Osteocyte (in vitro differentiated cells): Measurements from ENCODE around the gene DAP. TPM values are rescaled to one million over a fixed set of nuclear protein-coding genes. Genes with fewer than 3 reads are reported as not detected.

Experiments used
- DNase-seq: peaks from one replicate; pipeline ENCODE4 v3.0.0; 2021; ENCODE audit warnings: mixed read lengths; ENCODE audit not compliant: unreplicated experiment; ENCODE audit errors: extremely low spot score
- H3K27ac Mint-ChIP-seq: one replicate; pipeline ENCODE4 v1.8.0; 2021; ENCODE audit warnings: mild to moderate bottlenecking, mixed read lengths; ENCODE audit not compliant: unreplicated experiment
- H3K27me3 Mint-ChIP-seq: one replicate; pipeline ENCODE4 v1.8.0; 2021; ENCODE audit warnings: mixed read lengths; ENCODE audit not compliant: unreplicated experiment
- H3K36me3 Mint-ChIP-seq: one replicate; pipeline ENCODE4 v1.8.0; 2021; ENCODE audit warnings: mixed read lengths; ENCODE audit not compliant: unreplicated experiment
- H3K4me1 Mint-ChIP-seq: one replicate; pipeline ENCODE4 v1.8.0; 2021; ENCODE audit warnings: mixed read lengths; ENCODE audit not compliant: unreplicated experiment
- H3K4me3 Mint-ChIP-seq: one replicate; pipeline ENCODE4 v1.8.0; 2021; ENCODE audit warnings: mild to moderate bottlenecking, moderate library complexity, mixed read lengths; ENCODE audit not compliant: unreplicated experiment
- H3K9me3 Mint-ChIP-seq: one replicate; pipeline ENCODE4 v1.8.0; 2021; ENCODE audit warnings: mixed read lengths; ENCODE audit not compliant: unreplicated experiment
- total RNA-seq: library from RNA; stranded (reverse); gene quantifications from 2 replicates; pipeline ENCODE4 v1.2.1, GENCODE V29; 2021
- TF ChIP-seq, protein P1 (sequence below): fragments of 200-600 bp; sonication (generic); IDR thresholded peaks from 2 replicates; pipeline ENCODE4 v1.5.0; 2021; ENCODE audit warnings: antibody characterized with exemption, mild to moderate bottlenecking, moderate library complexity

The DAP gene
- total RNA-seq, 1 donor from 2014 or later = 173 TPM

DNA sequence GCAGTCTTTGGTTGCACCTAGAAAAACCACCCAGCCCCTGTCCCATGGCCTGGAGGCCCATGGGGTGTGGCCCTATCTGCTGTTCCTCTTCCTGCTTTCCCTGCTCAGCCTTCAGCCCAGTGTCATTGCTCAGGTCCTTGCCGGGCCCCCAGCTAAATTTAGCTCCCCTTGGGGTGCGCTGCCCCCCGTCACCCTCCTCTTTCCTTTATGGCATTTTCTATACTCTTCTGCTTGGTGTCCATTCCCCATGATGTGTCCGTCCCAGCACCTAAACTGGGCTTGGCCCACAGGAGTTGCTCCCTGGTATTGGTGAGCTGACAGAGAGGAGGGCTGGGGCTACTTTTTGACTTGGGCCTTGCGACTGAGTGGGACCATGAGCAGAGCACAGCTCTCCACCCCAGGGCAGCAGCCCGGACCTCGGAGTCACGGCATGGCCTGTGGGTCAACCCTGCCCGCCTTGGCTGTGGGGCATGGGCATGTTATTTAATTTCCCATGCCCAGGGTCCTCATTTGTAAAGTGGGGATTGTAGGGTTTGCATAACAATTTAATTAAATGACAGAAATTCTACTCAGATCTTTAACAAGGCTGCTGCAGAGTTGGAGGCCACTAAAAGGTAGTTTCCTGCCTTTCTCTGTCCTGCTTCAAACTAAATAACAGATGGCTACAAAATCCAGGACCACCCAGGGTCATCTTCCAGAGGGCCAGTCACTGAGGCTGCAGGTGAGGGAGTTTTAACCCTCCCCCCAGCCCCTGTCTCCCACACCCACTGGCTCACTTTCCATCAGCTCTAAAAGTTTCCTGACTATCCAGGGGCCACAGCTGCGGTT is 98.2 kb downstream of the DAP start:
- no peak for DNase-seq
- Mint-ChIP-seq H3K36me3 (no peaks in the 10 kb centered on the region), H3K27me3 (no peaks in the 10 kb centered on the region), H3K27ac (no peak overlapping the region), H3K9me3 (no peaks in the 10 kb centered on the region), H3K4me3 (no peak overlapping the region), H3K4me1 (no peaks in the 10 kb centered on the region)
- TF ChIP-seq, protein P1, sequence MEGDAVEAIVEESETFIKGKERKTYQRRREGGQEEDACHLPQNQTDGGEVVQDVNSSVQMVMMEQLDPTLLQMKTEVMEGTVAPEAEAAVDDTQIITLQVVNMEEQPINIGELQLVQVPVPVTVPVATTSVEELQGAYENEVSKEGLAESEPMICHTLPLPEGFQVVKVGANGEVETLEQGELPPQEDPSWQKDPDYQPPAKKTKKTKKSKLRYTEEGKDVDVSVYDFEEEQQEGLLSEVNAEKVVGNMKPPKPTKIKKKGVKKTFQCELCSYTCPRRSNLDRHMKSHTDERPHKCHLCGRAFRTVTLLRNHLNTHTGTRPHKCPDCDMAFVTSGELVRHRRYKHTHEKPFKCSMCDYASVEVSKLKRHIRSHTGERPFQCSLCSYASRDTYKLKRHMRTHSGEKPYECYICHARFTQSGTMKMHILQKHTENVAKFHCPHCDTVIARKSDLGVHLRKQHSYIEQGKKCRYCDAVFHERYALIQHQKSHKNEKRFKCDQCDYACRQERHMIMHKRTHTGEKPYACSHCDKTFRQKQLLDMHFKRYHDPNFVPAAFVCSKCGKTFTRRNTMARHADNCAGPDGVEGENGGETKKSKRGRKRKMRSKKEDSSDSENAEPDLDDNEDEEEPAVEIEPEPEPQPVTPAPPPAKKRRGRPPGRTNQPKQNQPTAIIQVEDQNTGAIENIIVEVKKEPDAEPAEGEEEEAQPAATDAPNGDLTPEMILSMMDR = no peak

DNA sequence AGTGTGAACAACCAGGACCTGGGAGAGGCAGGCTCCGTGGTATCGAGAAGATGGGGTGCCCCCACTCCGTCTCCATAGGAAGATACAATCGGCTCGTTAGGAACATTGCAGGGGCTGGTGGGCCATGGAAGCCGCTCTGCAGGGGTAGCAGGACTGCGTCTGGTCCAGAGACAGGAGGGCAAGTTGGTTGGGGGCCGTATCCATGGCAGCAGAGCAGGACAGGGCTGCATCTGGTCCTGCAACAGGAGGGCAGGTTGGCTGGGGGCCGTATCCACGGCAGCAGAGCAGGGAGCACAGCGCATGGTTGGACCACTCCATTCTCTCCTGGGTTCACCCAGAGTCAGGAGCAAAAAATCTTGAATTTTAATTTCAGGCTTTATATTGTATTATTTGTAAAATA is 99.0 kb downstream of the DAP start:
- TF ChIP-seq, protein P1 = no peak
- DNase-seq = no peak
- no peaks in the 10 kb centered on the region for H3K36me3 Mint-ChIP-seq
- no peak overlapping the region for H3K4me3 Mint-ChIP-seq
- no peaks in the 10 kb centered on the region for H3K4me1 Mint-ChIP-seq
- H3K27me3 Mint-ChIP-seq = no peaks in the 10 kb centered on the region
- no peak overlapping the region for H3K27ac Mint-ChIP-seq
- no peaks in the 10 kb centered on the region for H3K9me3 Mint-ChIP-seq

DNA sequence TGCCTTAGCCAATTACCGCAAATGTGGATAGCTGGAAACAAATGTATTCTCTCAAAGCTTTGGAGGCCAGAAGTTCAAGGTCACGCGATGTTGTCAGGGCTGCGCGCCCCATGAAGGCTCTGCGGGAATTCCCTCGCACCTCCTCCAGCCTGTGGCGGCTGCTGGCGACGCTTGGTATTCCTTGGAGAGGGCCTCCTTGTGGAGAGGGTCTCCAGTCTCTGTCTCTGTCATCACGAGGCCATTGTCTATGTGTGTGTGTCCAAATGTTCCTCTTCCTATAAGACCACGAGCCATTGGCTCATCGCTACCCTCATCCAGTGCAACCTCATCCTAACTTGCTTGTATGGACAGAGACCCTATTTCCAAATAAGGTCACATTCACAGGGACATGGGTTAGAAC is 99.6 kb downstream of the DAP start:
- no peak overlapping the region for H3K27ac Mint-ChIP-seq
- H3K36me3 Mint-ChIP-seq = no peaks in the 10 kb centered on the region
- H3K4me3 Mint-ChIP-seq = no peak overlapping the region
- no peaks in the 10 kb centered on the region for H3K4me1 Mint-ChIP-seq
- no peak for DNase-seq
- TF ChIP-seq, protein P1 = no peak
- H3K9me3 Mint-ChIP-seq = no peaks in the 10 kb centered on the region
- no peaks in the 10 kb centered on the region for H3K27me3 Mint-ChIP-seq

DNA sequence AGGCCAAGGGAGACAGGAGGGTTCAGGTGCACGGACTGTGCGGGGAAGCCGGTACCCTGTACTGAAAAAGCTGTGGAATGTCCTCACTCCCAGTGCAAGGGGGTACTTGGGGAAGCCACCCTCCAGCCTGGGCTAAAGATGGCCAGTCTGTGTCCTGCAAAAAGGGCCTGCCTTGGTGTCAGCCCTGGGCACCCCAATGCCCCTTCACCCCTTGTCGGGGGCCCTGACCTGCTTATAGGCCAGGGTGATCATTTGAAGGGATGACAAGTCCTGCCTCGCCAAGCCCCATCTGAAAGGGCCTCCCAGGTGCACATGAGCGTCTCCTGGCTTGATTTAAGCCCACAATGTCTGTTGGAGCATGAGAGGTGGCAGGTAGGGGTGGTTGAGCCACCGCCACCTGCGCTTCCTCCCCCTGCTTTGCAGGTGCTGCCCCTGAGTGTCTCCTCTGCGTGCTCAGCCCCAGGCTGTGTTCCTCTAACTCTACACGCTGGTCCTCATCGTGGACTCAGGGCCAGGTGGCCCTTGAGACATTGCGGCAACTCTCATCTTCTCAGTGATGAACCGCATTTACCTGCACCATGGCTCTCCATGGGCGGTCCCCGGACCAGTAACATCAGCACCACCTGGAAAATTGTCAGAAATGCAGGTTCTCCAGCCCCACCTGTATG is 100.2 kb downstream of the DAP start:
- Mint-ChIP-seq H3K4me1 (no peaks in the 10 kb centered on the region), H3K27me3 (no peaks in the 10 kb centered on the region), H3K27ac (no peak overlapping the region), H3K4me3 (no peak overlapping the region), H3K36me3 (no peaks in the 10 kb centered on the region), H3K9me3 (no peaks in the 10 kb centered on the region)
- TF ChIP-seq, protein P1 = no peak
- DNase-seq = no peak

DNA sequence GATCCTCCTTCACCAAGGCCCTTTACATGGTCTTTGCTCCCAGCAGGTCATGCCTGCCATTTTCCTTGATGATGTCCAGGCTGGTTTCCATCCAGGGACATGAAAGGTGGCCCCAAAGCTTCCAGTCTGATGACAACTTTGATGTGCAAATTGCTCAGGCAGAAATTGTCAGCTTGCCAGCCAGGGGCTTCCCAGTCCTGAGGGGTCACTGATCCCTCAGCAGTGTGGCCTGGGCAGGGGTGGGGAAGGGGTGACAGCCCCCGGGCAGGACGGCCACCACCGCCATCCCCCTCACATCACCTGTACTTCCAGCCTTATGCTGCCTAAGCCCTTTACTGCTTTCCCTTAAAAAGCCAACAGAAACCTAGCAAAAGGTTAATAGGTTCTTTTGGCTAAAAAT is 100.9 kb downstream of the DAP start:
- Mint-ChIP-seq H3K9me3 (no peaks in the 10 kb centered on the region), H3K27ac (no peak overlapping the region), H3K27me3 (no peaks in the 10 kb centered on the region), H3K4me3 (no peak overlapping the region), H3K36me3 (no peaks in the 10 kb centered on the region), H3K4me1 (no peaks in the 10 kb centered on the region)
- TF ChIP-seq, protein P1 = no peak
- no peak for DNase-seq
